ENCODE data around the gene CCIN.

Gene CCIN

GRCh38 chr9:36192196-36192595 is 23.0 kb downstream of the CCIN start:
- no peak for DNase-seq

- no peak for DNase-seq
These were observed 23.8 kb downstream of the CCIN start for GRCh38 chr9:36193023-36193422.

GRCh38 chr9:36194326-36195000 is 25.3 kb downstream of the CCIN start:
- DNase-seq = no peak

- DNase-seq = no peak
These were observed 35.8 kb downstream of the CCIN start for GRCh38 chr9:36204906-36205547.

GRCh38 chr9:36207016-36207415 is 37.8 kb downstream of the CCIN start:
- no peak for DNase-seq

- no peak for DNase-seq
These were observed 38.4 kb downstream of the CCIN start for GRCh38 chr9:36207546-36208012.

- no peak for DNase-seq
These were observed 39.5 kb downstream of the CCIN start for GRCh38 chr9:36208521-36209253.

GRCh38 chr9:36210722-36211121 is 41.5 kb downstream of the CCIN start:
- no peak for DNase-seq

- DNase-seq = no peak
These were observed 42.3 kb downstream of the CCIN start for GRCh38 chr9:36211510-36211909.

GRCh38 chr9:36213387-36213786 is 44.2 kb downstream of the CCIN start:
- DNase-seq = no peak

GRCh38 chr9:36213989-36214388 is 44.8 kb downstream of the CCIN start:
- no peak for DNase-seq

GRCh38 chr9:36214571-36214970 is 45.4 kb downstream of the CCIN start:
- DNase-seq = no peak

- DNase-seq = no peak
These were observed 48.2 kb downstream of the CCIN start for GRCh38 chr9:36217256-36217968.

- DNase-seq = no peak
These were observed 48.8 kb downstream of the CCIN start for GRCh38 chr9:36218011-36218410.

GRCh38 chr9:36218411-36218901 is 49.3 kb downstream of the CCIN start:
- DNase-seq = no peak

Data from effector CD8-positive, alpha-beta T cell (primary cell).